ENCODE results near the gene TRAPPC1.

TRAPPC1 gene

DNA sequence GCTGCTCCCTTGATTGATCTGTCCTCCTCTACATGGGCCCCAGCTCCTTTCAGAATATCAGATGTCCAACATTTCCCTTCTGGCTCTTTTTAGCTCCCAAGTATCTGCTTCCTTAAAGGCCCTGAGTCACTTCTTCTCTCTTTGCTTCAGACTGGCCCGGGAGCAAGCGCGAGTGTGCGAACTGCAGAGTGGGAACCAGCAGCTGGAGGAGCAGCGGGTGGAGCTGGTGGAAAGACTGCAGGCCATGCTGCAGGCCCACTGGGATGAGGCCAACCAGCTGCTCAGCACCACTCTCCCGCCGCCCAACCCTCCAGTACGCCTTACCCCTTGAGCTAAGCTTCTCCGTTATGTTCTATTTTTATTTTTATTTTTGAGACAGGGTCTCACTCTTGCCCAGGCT, 12.6 kb upstream of the TRAPPC1 start:
- H3K9ac ChIP-seq, result no peak overlapping the region
- H3K4me2 ChIP-seq, result peak overlapping the region; percentile 48; the same call in 1 of the 2 replicates
- TF ChIP-seq Cebpa-rat (IDR thresholded peaks at IDR 0.05), result no peak
- H3K27ac ChIP-seq, result no peak overlapping the region
- peaks cover 22% of the 10 kb centered on the region for H3K4me1 ChIP-seq
- H3K27me3 ChIP-seq, result no peaks in the 10 kb centered on the region
- H4K20me1 ChIP-seq, result no peaks in the 10 kb centered on the region
- H3K36me3 ChIP-seq, result peaks cover 96% of the 10 kb centered on the region
- no peak overlapping the region for H3K4me3 ChIP-seq
- H3K9me3 ChIP-seq, result no peaks in the 10 kb centered on the region

DNA sequence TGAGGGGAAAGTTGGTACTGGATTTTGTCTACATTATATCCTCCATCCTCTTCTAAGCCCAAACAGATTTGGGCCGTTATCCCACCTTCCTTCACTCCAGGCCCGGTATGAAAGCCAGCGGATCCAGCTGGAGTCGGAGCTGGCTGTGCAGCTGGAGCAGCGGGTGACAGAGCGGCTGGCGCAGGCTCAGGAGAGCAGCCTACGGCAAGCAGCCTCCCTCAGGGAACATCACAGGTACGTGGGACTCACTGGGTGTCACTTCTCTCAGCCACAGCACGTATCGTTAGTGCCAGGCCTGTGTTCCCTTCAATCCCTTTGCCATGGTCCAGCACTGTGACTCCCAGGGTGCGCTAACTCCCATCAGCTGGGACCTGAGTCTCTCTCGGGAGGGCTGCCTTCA, 11.5 kb upstream of the TRAPPC1 start:
- H3K36me3 ChIP-seq, result peaks cover 96% of the 10 kb centered on the region

DNA sequence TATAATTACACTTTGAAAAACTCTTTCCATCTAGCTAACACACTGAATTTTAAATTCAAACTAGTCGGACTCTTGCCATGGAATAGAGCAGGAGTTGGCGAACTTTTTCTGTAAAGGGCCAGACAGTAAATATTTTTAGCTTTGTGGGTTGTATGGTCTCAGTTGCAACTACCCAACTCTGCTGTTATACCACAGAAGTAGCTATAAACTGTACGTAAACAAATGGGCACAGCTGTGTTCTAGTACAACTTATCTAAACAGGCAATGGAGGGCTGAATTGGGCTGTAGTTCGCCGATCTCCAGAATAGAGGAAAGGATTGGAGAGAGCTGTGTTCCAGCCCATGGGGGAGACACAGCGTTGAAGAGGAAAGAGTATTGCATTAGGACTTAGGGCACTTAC, 9.0 kb upstream of the TRAPPC1 start:
- Histone ChIP-seq H3K4me2 (no peak overlapping the region), H3K9ac (no peak overlapping the region), H3K27me3 (no peaks in the 10 kb centered on the region), H4K20me1 (no peaks in the 10 kb centered on the region), H3K27ac (no peak overlapping the region), H3K4me1 (peaks cover 27% of the 10 kb centered on the region), H3K9me3 (no peaks in the 10 kb centered on the region), H3K4me3 (no peak overlapping the region), H3K36me3 (peaks cover 96% of the 10 kb centered on the region)
- no peak for TF ChIP-seq Cebpa-rat (IDR thresholded peaks at IDR 0.05)

More for the DNA sequence above, 11.5 kb upstream of the TRAPPC1 start:
- no peak overlapping the region for H3K9ac ChIP-seq
- TF ChIP-seq Cebpa-rat (IDR thresholded peaks at IDR 0.05), result no peak
- H3K9me3 ChIP-seq, result no peaks in the 10 kb centered on the region
- H3K4me3 ChIP-seq, result no peak overlapping the region
- H3K27ac ChIP-seq, result no peak overlapping the region
- H3K27me3 ChIP-seq, result no peaks in the 10 kb centered on the region
- no peaks in the 10 kb centered on the region for H4K20me1 ChIP-seq
- peaks cover 22% of the 10 kb centered on the region for H3K4me1 ChIP-seq
- no peak overlapping the region for H3K4me2 ChIP-seq

DNA sequence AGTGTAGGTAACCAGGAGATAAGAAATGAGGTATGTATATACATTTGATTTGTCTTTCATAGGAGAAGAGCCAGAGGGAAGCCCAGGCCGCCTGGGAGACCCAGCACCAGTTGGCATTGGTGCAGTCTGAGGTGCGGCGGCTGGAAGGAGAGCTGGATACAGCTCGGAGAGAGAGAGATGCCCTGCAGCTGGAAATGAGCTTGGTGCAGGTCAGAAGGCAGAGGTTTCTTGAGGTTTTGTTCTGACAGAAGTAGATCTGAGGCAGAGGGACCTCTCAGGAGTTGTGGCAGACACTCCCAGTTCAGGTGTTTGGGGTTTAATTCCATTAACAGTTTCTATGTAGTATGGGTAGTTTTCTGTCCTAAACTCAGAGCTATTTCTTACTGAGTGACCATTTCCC, 8.3 kb upstream of the TRAPPC1 start:
- H3K4me2 ChIP-seq, result no peak overlapping the region
- no peak overlapping the region for H3K4me3 ChIP-seq
- no peaks in the 10 kb centered on the region for H3K27me3 ChIP-seq
- H3K9ac ChIP-seq, result no peak overlapping the region
- no peaks in the 10 kb centered on the region for H4K20me1 ChIP-seq
- H3K36me3 ChIP-seq, result peaks cover 96% of the 10 kb centered on the region
- peaks cover 27% of the 10 kb centered on the region for H3K4me1 ChIP-seq
- TF ChIP-seq Cebpa-rat (IDR thresholded peaks at IDR 0.05), result no peak
- H3K9me3 ChIP-seq, result no peaks in the 10 kb centered on the region
- no peak overlapping the region for H3K27ac ChIP-seq

DNA sequence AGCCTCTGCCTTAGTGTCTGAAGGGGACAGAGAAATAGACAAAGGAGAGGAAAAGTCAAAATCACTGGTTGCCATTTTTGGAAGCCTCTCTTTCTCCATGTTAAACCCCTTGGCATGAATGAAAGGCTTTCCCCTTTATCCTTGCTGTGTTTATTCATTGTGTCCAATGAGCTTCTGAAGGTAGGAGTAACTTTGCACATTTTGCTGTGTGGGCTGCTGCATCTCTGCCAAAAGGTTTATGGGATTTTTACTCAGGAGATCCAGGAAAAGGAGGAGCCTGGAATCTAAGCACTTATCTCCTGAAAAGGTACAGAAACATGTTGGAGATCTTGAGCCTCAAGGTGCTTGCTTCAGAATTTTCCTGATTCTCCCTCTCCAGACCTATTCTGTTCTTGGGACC, 4.1 kb upstream of the TRAPPC1 start:
- Histone ChIP-seq H3K27me3 (no peaks in the 10 kb centered on the region), H3K27ac (no peak overlapping the region), H3K4me3 (no peak overlapping the region), H3K9ac (no peak overlapping the region), H4K20me1 (no peaks in the 10 kb centered on the region), H3K4me2 (0 out of 2 replicates have a peak overlapping the region, but pooled peaks have one; percentile 14), H3K36me3 (peaks cover 68% of the 10 kb centered on the region), H3K9me3 (no peaks in the 10 kb centered on the region), H3K4me1 (peaks cover 44% of the 10 kb centered on the region)
- TF ChIP-seq Cebpa-rat (IDR thresholded peaks at IDR 0.05), result no peak

DNA sequence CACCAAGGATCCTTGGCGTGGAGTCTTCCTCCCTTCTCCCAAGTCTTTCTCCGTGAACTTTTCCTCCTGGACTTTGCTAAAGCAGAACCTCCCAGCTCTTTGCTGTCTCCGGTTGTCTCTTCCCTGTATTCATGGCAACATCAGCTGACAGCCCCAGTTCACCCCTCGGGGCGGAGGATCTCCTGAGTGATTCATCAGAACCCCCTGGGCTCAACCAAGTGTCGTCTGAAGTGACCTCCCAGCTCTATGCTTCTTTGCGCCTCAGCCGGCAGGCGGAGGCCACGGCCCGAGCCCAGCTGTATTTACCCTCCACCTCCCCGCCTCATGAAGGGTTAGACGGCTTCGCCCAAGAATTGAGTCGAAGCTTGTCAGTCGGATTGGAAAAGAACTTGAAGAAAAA, 1.2 kb upstream of the TRAPPC1 start:
- H3K27me3 ChIP-seq, result no peaks in the 10 kb centered on the region
- H3K36me3 ChIP-seq, result peaks cover 39% of the 10 kb centered on the region
- no peaks in the 10 kb centered on the region for H4K20me1 ChIP-seq
- peak overlapping the region; percentile 88 for H3K9ac ChIP-seq
- H3K4me1 ChIP-seq, result peaks cover 62% of the 10 kb centered on the region
- H3K4me2 ChIP-seq, result peak overlapping the region; percentile 93
- H3K27ac ChIP-seq, result peak overlapping the region; percentile 89
- H3K4me3 ChIP-seq, result peak overlapping the region; percentile 85
- H3K9me3 ChIP-seq, result no peaks in the 10 kb centered on the region
- TF ChIP-seq Cebpa-rat (IDR thresholded peaks at IDR 0.05), result no peak

DNA sequence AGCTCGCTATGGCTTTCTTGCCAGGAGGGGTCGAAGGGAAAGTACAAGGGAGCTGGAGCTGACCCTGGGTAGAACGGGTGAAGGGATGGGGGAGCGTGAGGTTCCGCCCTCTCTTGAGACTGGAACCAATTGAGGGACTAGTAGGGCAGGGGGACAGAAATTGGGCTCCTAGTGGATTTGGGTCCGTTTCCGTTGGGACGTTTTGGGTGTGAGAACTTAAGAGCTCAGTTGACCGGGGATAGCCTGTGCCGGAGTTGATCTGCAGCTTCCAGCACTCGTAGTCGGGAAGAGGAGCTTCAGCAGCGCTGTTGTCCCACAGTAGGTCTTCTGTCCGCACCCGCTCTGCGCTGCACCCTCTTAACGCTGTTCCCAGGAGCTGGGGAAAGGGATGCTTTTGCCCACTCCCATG, 741 bp upstream of the TRAPPC1 start:
- H4K20me1 ChIP-seq, result no peaks in the 10 kb centered on the region
- H3K36me3 ChIP-seq, result peaks cover 36% of the 10 kb centered on the region
- TF ChIP-seq Cebpa-rat (IDR thresholded peaks at IDR 0.05), result no peak
- H3K9ac ChIP-seq, result peak overlapping the region; percentile 88
- no peaks in the 10 kb centered on the region for H3K27me3 ChIP-seq
- H3K4me1 ChIP-seq, result peaks cover 62% of the 10 kb centered on the region
- peak overlapping the region; percentile 85 for H3K4me3 ChIP-seq
- H3K9me3 ChIP-seq, result no peaks in the 10 kb centered on the region
- peak overlapping the region; percentile 89 for H3K27ac ChIP-seq
- H3K4me2 ChIP-seq, result peak overlapping the region; percentile 93

DNA sequence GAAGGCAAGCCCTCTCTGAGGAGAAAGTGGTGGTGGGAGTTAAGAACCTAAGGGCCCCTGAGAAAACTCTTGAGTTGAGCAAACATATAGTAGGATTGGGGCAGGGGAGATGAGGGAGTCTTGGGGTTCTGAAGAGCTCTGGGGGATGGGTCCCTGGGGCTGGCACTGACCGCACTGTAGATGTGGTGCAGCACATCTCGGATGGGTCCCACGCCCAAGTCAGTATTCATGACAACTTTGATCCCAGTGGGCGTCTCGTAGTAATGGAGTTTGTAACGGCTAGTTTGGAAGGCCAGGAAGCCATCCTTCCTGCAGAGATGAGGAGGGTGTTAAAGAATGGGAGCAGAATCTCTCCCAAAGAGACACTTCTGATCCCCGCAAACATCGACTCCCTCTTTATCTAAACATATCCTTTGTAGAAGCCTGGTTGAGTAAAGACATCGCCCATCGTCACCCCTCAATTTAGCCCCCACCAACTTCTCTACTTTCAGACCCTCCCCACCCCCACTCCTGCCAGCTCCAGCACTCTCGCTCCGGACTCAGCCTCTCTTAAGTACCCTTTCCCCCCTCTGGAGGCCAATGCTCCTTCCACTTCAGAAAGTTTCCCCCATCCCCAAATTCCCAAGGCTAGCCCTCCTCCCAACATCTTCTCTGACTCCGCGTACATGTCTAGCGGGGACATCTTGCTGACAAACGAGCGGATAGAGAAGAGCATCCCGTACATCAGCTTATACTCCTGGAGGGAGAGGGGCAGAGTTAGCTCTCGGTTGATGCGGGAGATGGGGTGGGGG, 710 bp downstream of the TRAPPC1 start:
- Histone ChIP-seq H3K27me3 (no peaks in the 10 kb centered on the region), H3K27ac (peak overlapping the region; percentile 89), H3K9me3 (no peaks in the 10 kb centered on the region), H3K4me2 (peak overlapping the region; percentile 95), H3K36me3 (peaks cover 27% of the 10 kb centered on the region), H4K20me1 (no peaks in the 10 kb centered on the region), H3K4me1 (peaks cover 58% of the 10 kb centered on the region), H3K9ac (peak overlapping the region; percentile 88), H3K4me3 (peak overlapping the region; percentile 85)
- no peak for TF ChIP-seq Cebpa-rat (IDR thresholded peaks at IDR 0.05)

DNA sequence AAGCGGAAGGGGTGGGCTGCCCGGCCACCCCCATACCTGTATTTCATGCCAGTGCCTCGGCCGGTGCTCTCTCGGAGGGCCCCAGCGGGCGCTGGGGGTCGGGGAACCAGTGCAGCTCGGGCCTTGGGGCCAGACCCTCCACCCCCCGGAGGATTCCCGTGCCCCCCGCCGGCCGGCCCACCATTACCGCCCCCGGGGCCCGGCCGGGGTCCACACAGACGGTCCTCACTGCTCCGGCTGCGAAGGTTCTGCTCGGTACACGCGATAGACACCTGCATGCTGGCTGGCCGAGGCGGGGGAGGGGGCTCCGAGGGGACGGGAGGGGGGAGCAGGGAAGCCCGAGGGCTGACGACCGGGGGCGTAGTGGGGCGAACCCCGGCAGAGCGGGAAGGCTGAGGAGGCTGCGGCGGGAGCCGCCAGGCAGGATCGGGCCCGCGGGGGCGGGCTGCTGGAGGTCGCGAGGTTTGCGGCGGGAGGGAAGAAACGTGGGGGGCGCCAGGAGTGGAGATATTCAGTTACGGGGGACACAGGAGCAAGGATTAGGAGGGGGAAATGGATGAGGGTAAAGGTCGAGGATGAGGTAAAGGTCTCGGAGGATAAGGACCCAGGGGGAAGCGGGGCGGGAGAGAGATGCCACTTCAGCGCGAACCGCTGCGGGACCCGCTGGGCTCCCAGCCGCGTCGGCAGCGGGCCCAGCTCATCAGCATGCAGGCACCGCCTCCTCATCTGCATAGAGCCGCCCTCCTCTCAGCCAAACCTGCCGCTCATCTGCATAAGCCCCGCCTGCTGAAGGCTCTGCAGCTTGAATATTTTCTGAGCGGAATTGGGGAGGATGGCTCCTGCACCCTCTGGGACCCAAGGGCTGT, 2.4 kb downstream of the TRAPPC1 start, which contains the start of gene KCNAB3:
TSS of gene KCNAB3 (minus strand) at position 699 of the 866 bp plus-strand sequence. CDS start at position 278, 421 bp downstream.
- H4K20me1 ChIP-seq, result no peaks in the 10 kb centered on the region
- peak within 1 kb of the TSS; percentile 95 for H3K4me2 ChIP-seq
- H3K27me3 ChIP-seq, result no peaks in the 10 kb centered on the region
- peaks cover 10% of the 10 kb centered on the region for H3K36me3 ChIP-seq
- H3K9ac ChIP-seq, result peak within 1 kb of the TSS; percentile 88
- peak within 1 kb of the TSS; percentile 85 for H3K4me3 ChIP-seq
- no peak within 1 kb of the TSS for H3K27ac ChIP-seq
- TF ChIP-seq Cebpa-rat (IDR thresholded peaks at IDR 0.05), result no peak
- no peaks in the 10 kb centered on the region for H3K9me3 ChIP-seq
- H3K4me1 ChIP-seq, result peaks cover 42% of the 10 kb centered on the region

DNA sequence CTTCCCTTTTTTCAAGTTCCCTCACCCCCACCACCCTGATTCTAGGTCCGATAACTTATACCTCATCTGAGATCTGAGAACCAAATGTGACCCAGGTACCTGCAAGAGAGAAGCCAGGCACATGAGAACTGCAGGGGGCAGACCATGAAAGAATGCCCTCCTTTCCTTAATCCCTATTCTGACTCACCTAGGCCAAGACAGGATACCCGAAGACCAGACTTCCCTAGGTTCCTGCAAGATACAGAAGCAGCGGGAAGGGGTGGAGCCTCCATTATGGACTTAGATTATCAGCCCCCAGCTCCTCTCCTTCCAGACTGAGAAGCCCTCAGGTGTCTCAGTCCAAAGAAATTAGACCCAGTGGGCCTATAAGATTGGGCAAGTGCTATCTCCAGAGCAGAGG, 4.2 kb downstream of the TRAPPC1 start:
- Histone ChIP-seq H3K9ac (no peak overlapping the region), H3K36me3 (peaks cover 6% of the 10 kb centered on the region; the same call in 1 of the 2 replicates), H4K20me1 (no peaks in the 10 kb centered on the region), H3K27me3 (no peaks in the 10 kb centered on the region), H3K9me3 (no peaks in the 10 kb centered on the region), H3K4me3 (no peak overlapping the region), H3K27ac (no peak overlapping the region), H3K4me2 (no peak overlapping the region), H3K4me1 (peaks cover 41% of the 10 kb centered on the region)
- no peak for TF ChIP-seq Cebpa-rat (IDR thresholded peaks at IDR 0.05)
